GM21515 (cell line): ENCODE measurements around the gene UBXN1.

Experiments used
- ATAC-seq: cut with Tn5 transposase; IDR thresholded peaks from one replicate; pipeline ENCODE4 v1.9.1; 2021; ENCODE audit not compliant: unreplicated experiment

Gene UBXN1

GRCh38 chr11:62678770-62679696, at the start of gene UBXN1:
TSS of gene UBXN1 (minus strand) at chr11:62679073. CDS start at chr11:62678923, 150 bp downstream.
- ATAC-seq = peak; percentile 65

GRCh38 chr11:62728171-62728988, 49.5 kb upstream of the UBXN1 start, which contains the start of gene TTC9C:
TSS of gene TTC9C (plus strand) at chr11:62728486. CDS start at chr11:62728849, 363 bp downstream.
- peak; percentile 15 for ATAC-seq

GRCh38 chr11:62727872-62728170, 48.9 kb upstream of the UBXN1 start:
- ATAC-seq = peak; percentile 48

- ATAC-seq = peak; percentile 70
These were observed 48.4 kb upstream of the UBXN1 start, which contains the start of gene HNRNPUL2 for GRCh38 chr11:62727165-62727871. TSS of gene HNRNPUL2 (minus strand) at chr11:62727457. CDS start at chr11:62727156, 301 bp downstream.

GRCh38 chr11:62726915-62727164, 48.0 kb upstream of the UBXN1 start:
- no peak for ATAC-seq

- no peak for ATAC-seq
These were observed 47.5 kb upstream of the UBXN1 start for GRCh38 chr11:62726156-62726914.

GRCh38 chr11:62725646-62726045, 46.8 kb upstream of the UBXN1 start:
- ATAC-seq = no peak

- ATAC-seq = no peak
These were observed 45.3 kb upstream of the UBXN1 start for GRCh38 chr11:62724171-62724570.

- ATAC-seq = no peak
These were observed 43.1 kb upstream of the UBXN1 start for GRCh38 chr11:62721994-62722393.

GRCh38 chr11:62719302-62719978, 40.6 kb upstream of the UBXN1 start:
- ATAC-seq = no peak

- no peak for ATAC-seq
These were observed 37.9 kb upstream of the UBXN1 start for GRCh38 chr11:62716816-62717215.

GRCh38 chr11:62716206-62716605, 37.3 kb upstream of the UBXN1 start:
- no peak for ATAC-seq

- no peak for ATAC-seq
These were observed 36.6 kb upstream of the UBXN1 start for GRCh38 chr11:62715150-62716130.

GRCh38 chr11:62713343-62713742, 34.5 kb upstream of the UBXN1 start:
- ATAC-seq = no peak

- no peak for ATAC-seq
These were observed 34.0 kb upstream of the UBXN1 start for GRCh38 chr11:62712861-62713260.

GRCh38 chr11:62712276-62712812, 33.5 kb upstream of the UBXN1 start:
- ATAC-seq = no peak

GRCh38 chr11:62710001-62710345, 31.1 kb upstream of the UBXN1 start:
- peak; percentile 4 for ATAC-seq

GRCh38 chr11:62709247-62710000, 30.6 kb upstream of the UBXN1 start:
- ATAC-seq = peak; percentile 62
